HL-60 (cell line): ENCODE results near the gene PDK2.

Experiments
- DNase-seq, 2 experiments: peaks; one replicate each; pipeline ENCODE4 v3.0.0-alpha.2; 2010 to 2020; ENCODE audit warnings: low read depth in 1 of 2, low spot score in 1 of 2
- H3K27ac ChIP-seq: fragments of 250-450 bp; sonication (Bioruptor Pico); replicated peaks from 2 replicates; pipeline ENCODE4 v1.5.1; 2020; ENCODE audit warnings: mild to moderate bottlenecking, moderate library complexity
- H3K27me3 ChIP-seq: fragments of 250-450 bp; sonication (Bioruptor Pico); 2 replicates; pipeline ENCODE4 v1.5.1; 2021; ENCODE audit warnings: mild to moderate bottlenecking, moderate library complexity; ENCODE audit not compliant: insufficient read depth, poor library complexity, severe bottlenecking
- H3K4me3 ChIP-seq: replicated peaks from 2 replicates; pipeline ENCODE4 v1.5.1; 2011; ENCODE audit warnings: mild to moderate bottlenecking, control low read depth, low read length; ENCODE audit not compliant: insufficient read depth
- CTCF ChIP-seq: IDR thresholded peaks from one replicate; pipeline ENCODE4 v1.5.1; 2011; ENCODE audit warnings: low read length, control low read depth, inconsistent platforms; ENCODE audit not compliant: insufficient read depth
- GABPA ChIP-seq: IDR thresholded peaks from 2 replicates; pipeline ENCODE4 v1.6.1; 2012; ENCODE audit warnings: low read depth
- POLR2AphosphoS5 ChIP-seq: IDR thresholded peaks from 2 replicates; pipeline ENCODE4 v1.6.1; 2012; ENCODE audit warnings: low read depth
- REST ChIP-seq: IDR thresholded peaks from 2 replicates; pipeline ENCODE4 v1.6.1; 2012; ENCODE audit warnings: low read depth; ENCODE audit not compliant: insufficient replicate concordance
- SPI1 ChIP-seq: IDR thresholded peaks from 2 replicates; pipeline ENCODE4 v1.6.1; 2012; ENCODE audit warnings: low read depth, mild to moderate bottlenecking, borderline replicate concordance

Gene PDK2

GRCh38 chr17:50153650-50154575, 58.8 kb downstream of the PDK2 start:
- Histone ChIP-seq H3K27me3 (no peaks in the 10 kb centered on the region), H3K27ac (no peak overlapping the region), H3K4me3 (no peak overlapping the region)
- TF ChIP-seq REST (no peak), CTCF (no peak), POLR2AphosphoS5 (no peak), SPI1 (no peak), GABPA (no peak)
- DNase-seq = no peak

GRCh38 chr17:50154604-50155003, 59.5 kb downstream of the PDK2 start:
- no peak overlapping the region for H3K27ac ChIP-seq
- H3K27me3 ChIP-seq = no peaks in the 10 kb centered on the region
- no peak overlapping the region for H3K4me3 ChIP-seq
- TF ChIP-seq SPI1 = no peak
- no peak for TF ChIP-seq POLR2AphosphoS5
- no peak for TF ChIP-seq REST
- TF ChIP-seq CTCF = no peak
- TF ChIP-seq GABPA = no peak
- no peak for DNase-seq

- Histone ChIP-seq H3K4me3 (no peak overlapping the region), H3K27ac (no peak overlapping the region), H3K27me3 (no peaks in the 10 kb centered on the region)
- DNase-seq = no peak
- TF ChIP-seq GABPA = no peak
Measured at GRCh38 chr17:50155115-50155819, 60.1 kb downstream of the PDK2 start.

GRCh38 chr17:50157891-50158290, 62.7 kb downstream of the PDK2 start:
- TF ChIP-seq GABPA (no peak), POLR2AphosphoS5 (no peak), REST (no peak), CTCF (no peak), SPI1 (no peak)
- DNase-seq = no peak
- H3K27me3 ChIP-seq = no peaks in the 10 kb centered on the region

More at GRCh38 chr17:50157891-50158290, 62.7 kb downstream of the PDK2 start:
- Histone ChIP-seq H3K27ac (no peak overlapping the region), H3K4me3 (no peak overlapping the region)
